Suppressor macrophage (primary cell): ENCODE results near the gene MARK3.

ENCODE experiments used
- DNase-seq, 4 experiments: peaks; one replicate each; pipeline ENCODE4 v3.0.0-alpha.2; 2020 to 2022

Gene MARK3

GRCh38 chr14:103552011-103552845 is 167.0 kb downstream of the MARK3 start:
- no peak for DNase-seq

GRCh38 chr14:103552846-103553210 is 167.6 kb downstream of the MARK3 start:
- no peak for DNase-seq
